EH (cell line): ENCODE measurements around the gene SYNRG.

ENCODE experiments used
- DNase-seq: peaks from one replicate; pipeline ENCODE4 v3.0.0-alpha.2; 2015; ENCODE audit warnings: low read depth

The SYNRG gene

GRCh38 chr17:37476431-37477120 is 132.6 kb downstream of the SYNRG start:
- peak; percentile 85 for DNase-seq

DNA sequence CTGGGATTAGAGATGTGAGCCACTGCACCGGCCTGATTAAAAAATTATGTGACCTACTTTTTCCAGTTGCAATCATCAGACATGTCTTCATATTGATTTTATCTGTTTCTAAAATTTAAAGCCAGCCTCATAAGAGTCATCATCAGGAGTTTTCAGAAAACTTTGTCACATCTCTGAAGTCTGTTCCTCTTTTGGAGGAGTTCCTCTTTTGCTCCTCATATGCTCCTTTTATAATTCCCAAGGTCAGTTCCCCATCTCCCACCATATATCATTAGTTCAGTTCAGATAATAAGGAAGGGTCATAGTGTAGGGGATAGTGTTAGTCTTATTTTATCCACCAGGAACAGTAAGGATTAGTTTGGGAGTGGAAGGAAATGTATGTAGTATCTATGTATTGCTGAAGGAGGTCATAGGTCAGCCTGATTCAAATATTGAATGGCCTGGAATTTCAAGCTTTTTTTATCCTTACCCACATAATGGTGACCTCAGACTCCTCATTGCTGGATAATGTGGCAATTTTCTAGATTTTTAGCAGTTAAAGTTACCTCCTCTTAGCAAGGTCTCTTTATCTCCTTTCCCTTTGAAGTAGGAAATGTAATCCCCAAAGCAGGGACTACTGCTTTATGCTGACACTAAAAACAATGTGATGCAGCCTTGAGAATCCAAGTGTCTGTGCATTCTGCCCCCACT is 133.3 kb downstream of the SYNRG start:
- peak; percentile 29 for DNase-seq

GRCh38 chr17:37470181-37470580 is 139.0 kb downstream of the SYNRG start:
- DNase-seq: no peak

- DNase-seq: no peak
These were observed 142.7 kb downstream of the SYNRG start for GRCh38 chr17:37466471-37466870.

DNA sequence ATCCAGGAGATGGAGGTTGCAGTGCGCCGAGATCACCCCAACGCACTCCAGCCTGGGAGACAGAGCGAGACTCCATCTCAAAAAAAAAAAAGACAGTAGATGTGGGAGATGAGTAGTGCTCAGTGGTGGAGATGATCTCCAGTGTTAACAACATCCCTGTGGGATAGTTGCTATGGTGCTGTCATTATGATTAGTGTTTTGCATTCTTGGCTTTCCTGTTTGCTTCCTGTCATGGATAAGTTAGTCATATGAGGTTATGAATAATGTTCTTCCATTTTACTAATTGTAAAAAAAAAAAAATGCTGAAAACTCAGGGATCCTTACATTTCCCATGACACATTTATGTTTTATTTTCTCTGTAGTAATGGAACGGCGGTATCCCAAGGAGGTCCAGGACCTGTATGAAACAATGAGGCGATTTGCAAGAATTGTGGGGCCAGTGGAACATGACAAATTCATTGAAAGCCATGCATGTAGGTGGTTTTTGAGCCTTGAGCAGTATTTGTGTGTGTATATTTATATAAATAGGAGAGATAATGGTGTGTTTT is 144.1 kb downstream of the SYNRG start:
- DNase-seq: peak; percentile 85
